Mucosa of rectum (tissue), 2 donors: ENCODE results near the gene NCOA7.
"Not testable (repeated sequence)": the region's sequence is repeated elsewhere in the genome, so short reads cannot be mapped to it uniquely, and the experiment has no call there.

Experiments
- H3K27ac ChIP-seq, 2 donors: one replicate each; pipeline ENCODE4 v1.7.0; 2013; ENCODE audit warnings: inconsistent platforms in 2 of 2, low read depth in 2 of 2, low read length in 2 of 2
- H3K27me3 ChIP-seq, 2 donors: one replicate each; pipeline ENCODE4 v1.7.0; 2013; ENCODE audit warnings: low read length in 2 of 2; ENCODE audit not compliant: control insufficient read depth in 2 of 2, insufficient read depth in 2 of 2
- H3K36me3 ChIP-seq, 2 donors: one replicate each; pipeline ENCODE4 v1.7.0; 2013; ENCODE audit warnings: low read length in 2 of 2; ENCODE audit not compliant: control insufficient read depth in 2 of 2, insufficient read depth in 2 of 2
- H3K4me1 ChIP-seq, 2 donors: one replicate each; pipeline ENCODE4 v1.7.0; 2013; ENCODE audit warnings: low read length in 2 of 2, mild to moderate bottlenecking in 1 of 2; ENCODE audit not compliant: control insufficient read depth in 2 of 2, insufficient read depth in 2 of 2
- H3K4me3 ChIP-seq, 2 donors: one replicate each; pipeline ENCODE4 v1.7.0; 2013; ENCODE audit warnings: low read length in 2 of 2
- H3K9ac ChIP-seq, 2 donors: one replicate each; pipeline ENCODE4 v1.7.0; 2013; ENCODE audit warnings: low read length in 2 of 2, low read depth in 1 of 2, mild to moderate bottlenecking in 1 of 2
- H3K9me3 ChIP-seq, 2 donors: one replicate each; pipeline ENCODE4 v1.7.0; 2013; ENCODE audit warnings: low read length in 2 of 2; ENCODE audit not compliant: control insufficient read depth in 2 of 2
- donor health status: healthy.
- donor health status: Normal muscosa, but diverticular disease.

The NCOA7 gene

GRCh38 chr6:125912430-125912829 lies 121.7 kb downstream of the NCOA7 start:
- not testable (repeated sequence) for H3K36me3 ChIP-seq, H3K27ac ChIP-seq

DNA sequence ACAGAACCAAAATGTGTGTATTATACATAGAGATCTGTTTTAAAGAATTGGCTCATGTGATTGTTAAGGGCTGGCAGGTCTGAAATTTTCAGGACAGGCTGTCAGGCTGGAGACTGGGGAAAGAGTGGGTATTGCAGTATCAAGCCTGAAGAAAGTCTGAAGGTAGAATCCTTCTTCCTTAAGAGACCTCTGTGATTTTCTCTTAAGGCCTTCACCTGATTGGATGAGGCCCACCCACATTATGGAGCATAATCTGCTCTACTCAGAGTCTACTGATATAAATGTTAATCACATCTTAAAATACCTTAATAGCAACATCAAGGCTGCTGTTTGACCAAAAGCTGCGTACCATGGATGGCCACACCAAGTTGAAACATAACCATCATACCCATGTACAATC lies 122.4 kb downstream of the NCOA7 start:
- Histone ChIP-seq H3K36me3 (peaks cover 0 to 4% of the 10 kb centered on the region in 2 donors), H3K4me3 (no peak overlapping the region), H3K4me1 (peaks cover 11 to 26% of the 10 kb centered on the region in 2 donors), H3K9ac (peak overlapping the region in 1 of 2 donors; percentile 14), H3K9me3 (no peaks in the 10 kb centered on the region), H3K27ac (no peak overlapping the region), H3K27me3 (no peaks in the 10 kb centered on the region)

More at GRCh38 chr6:125912430-125912829, 121.7 kb downstream of the NCOA7 start:
- not testable (repeated sequence) for H3K9ac ChIP-seq, H3K27me3 ChIP-seq, H3K9me3 ChIP-seq, H3K4me3 ChIP-seq
- H3K4me1 ChIP-seq = peaks cover 10 to 25% of the 10 kb centered on the region in 2 donors

- H3K27me3 ChIP-seq = no peaks in the 10 kb centered on the region
- peaks cover 14 to 33% of the 10 kb centered on the region in 2 donors for H3K4me1 ChIP-seq
- peaks cover 0 to 4% of the 10 kb centered on the region in 2 donors for H3K36me3 ChIP-seq
- H3K9me3 ChIP-seq = no peaks in the 10 kb centered on the region
- peak overlapping the region in 1 of 2 donors; percentile 14 for H3K9ac ChIP-seq
- peak overlapping the region; percentile 48 to 50 for H3K27ac ChIP-seq
- H3K4me3 ChIP-seq = no peak overlapping the region
Observed at GRCh38 chr6:125913864-125914351, 123.1 kb downstream of the NCOA7 start.

- Histone ChIP-seq H3K9me3 (no peaks in the 10 kb centered on the region), H3K27ac (peak overlapping the region; percentile 87 to 93), H3K4me1 (peaks cover 14 to 29% of the 10 kb centered on the region in 2 donors), H3K9ac (peak overlapping the region; percentile 58 to 82), H3K4me3 (peak overlapping the region; percentile 26 to 77), H3K27me3 (no peaks in the 10 kb centered on the region), H3K36me3 (peaks cover 9 to 22% of the 10 kb centered on the region in 2 donors)
Observed at GRCh38 chr6:125918230-125918629, 127.5 kb downstream of the NCOA7 start.

GRCh38 chr6:125918681-125919566 lies 128.2 kb downstream of the NCOA7 start:
- peaks cover 15 to 23% of the 10 kb centered on the region in 2 donors for H3K4me1 ChIP-seq
- H3K9ac ChIP-seq = peak overlapping the region; percentile 82 to 83
- H3K36me3 ChIP-seq = peaks cover 15 to 29% of the 10 kb centered on the region in 2 donors
- H3K9me3 ChIP-seq = no peaks in the 10 kb centered on the region
- peak overlapping the region; percentile 87 to 93 for H3K27ac ChIP-seq
- H3K4me3 ChIP-seq = peak overlapping the region; percentile 77 to 88
- no peaks in the 10 kb centered on the region for H3K27me3 ChIP-seq

GRCh38 chr6:125919618-125920017 lies 128.9 kb downstream of the NCOA7 start:
- peak overlapping the region; percentile 82 to 83 for H3K9ac ChIP-seq
- peaks cover 19 to 33% of the 10 kb centered on the region in 2 donors for H3K36me3 ChIP-seq
- peaks cover 15 to 18% of the 10 kb centered on the region in 2 donors for H3K4me1 ChIP-seq
- peak overlapping the region; percentile 77 to 88 for H3K4me3 ChIP-seq
- H3K27me3 ChIP-seq = no peaks in the 10 kb centered on the region
- H3K9me3 ChIP-seq = no peaks in the 10 kb centered on the region
- H3K27ac ChIP-seq = peak overlapping the region; percentile 87 to 93

- Histone ChIP-seq H3K4me1 (peaks cover 15 to 18% of the 10 kb centered on the region in 2 donors), H3K27me3 (no peaks in the 10 kb centered on the region), H3K27ac (peak overlapping the region; percentile 9 to 17), H3K4me3 (peak overlapping the region in 1 of 2 donors; percentile 31), H3K36me3 (peaks cover 27 to 42% of the 10 kb centered on the region in 2 donors), H3K9me3 (no peaks in the 10 kb centered on the region), H3K9ac (no peak overlapping the region)
Observed at GRCh38 chr6:125922322-125922860, 131.6 kb downstream of the NCOA7 start.

GRCh38 chr6:125923366-125923877 lies 132.7 kb downstream of the NCOA7 start:
- Histone ChIP-seq H3K9ac (no peak overlapping the region), H3K9me3 (no peaks in the 10 kb centered on the region), H3K4me1 (peaks cover 11 to 14% of the 10 kb centered on the region in 2 donors), H3K27ac (no peak overlapping the region), H3K27me3 (no peaks in the 10 kb centered on the region), H3K4me3 (no peak overlapping the region), H3K36me3 (peaks cover 36 to 51% of the 10 kb centered on the region in 2 donors)

- Histone ChIP-seq H3K27me3 (no peaks in the 10 kb centered on the region), H3K27ac (no peak overlapping the region), H3K9ac (no peak overlapping the region), H3K9me3 (no peaks in the 10 kb centered on the region), H3K4me3 (no peak overlapping the region), H3K36me3 (peaks cover 41 to 57% of the 10 kb centered on the region in 2 donors), H3K4me1 (peaks cover 10 to 11% of the 10 kb centered on the region in 2 donors)
Observed at GRCh38 chr6:125924169-125924568, 133.4 kb downstream of the NCOA7 start.
